ENCODE measurements around the gene MTX2.

The MTX2 gene

GRCh38 chr2:176383100-176383499 lies 113.9 kb downstream of the MTX2 start:
- no peak for DNase-seq

GRCh38 chr2:176383836-176384442 lies 114.7 kb downstream of the MTX2 start:
- no peak for DNase-seq

GRCh38 chr2:176385219-176385759 lies 116.0 kb downstream of the MTX2 start:
- DNase-seq: no peak

- peak in 1 of 2 experiments; percentile 8 for DNase-seq
Measured at GRCh38 chr2:176385838-176386237, 116.6 kb downstream of the MTX2 start.

All from SW 1271 (cell line).